WTC11 (cell line): ENCODE data around the gene MPND. TPM values are rescaled to one million over a fixed set of nuclear protein-coding genes. Genes with fewer than 3 reads are reported as not detected.

Experiments used
- ATAC-seq: fragments of 200-7000 bp; cut with Tn5 transposase; 2 replicates; pipeline ENCODE4 v1.10.0; 2021; ENCODE audit warnings: mild to moderate bottlenecking, moderate library complexity
- Bru-seq: library from RNA; stranded (reverse); fragments of 400-500 nt; gene quantifications from one replicate; lab custom pipeline; 2021; lab: Mats Ljungman, UMichigan
- CTCF ChIA-PET: fragments of 300-600 bp; sonication (Branson Sonifier 250); formaldehyde crosslinking; loops from one replicate; lab custom pipeline; 2021; ENCODE audit warnings: antibody characterized with exemption; lab: Charles Lee
- POLR2A ChIA-PET: fragments of 350-600 bp; sonication (Branson Sonifier 250); formaldehyde crosslinking; loops from one replicate; lab custom pipeline; 2021; ENCODE audit warnings: antibody characterized with exemption; lab: Charles Lee
- DNase-seq: peaks from one replicate; pipeline ENCODE4 v3.0.0; 2021; ENCODE audit warnings: low spot score
- H3K27ac Mint-ChIP-seq: 2 replicates; pipeline ENCODE4 v1.8.0; 2021; ENCODE audit warnings: mixed read lengths
- H3K27me3 Mint-ChIP-seq: 2 replicates; pipeline ENCODE4 v1.8.0; 2021; ENCODE audit warnings: low read depth, mild to moderate bottlenecking, moderate library complexity, mixed read lengths
- H3K36me3 Mint-ChIP-seq: 2 replicates; pipeline ENCODE4 v1.8.0; 2021; ENCODE audit warnings: mixed read lengths
- H3K4me1 Mint-ChIP-seq: 2 replicates; pipeline ENCODE4 v1.8.0; 2022; ENCODE audit warnings: mixed read lengths
- H3K4me3 Mint-ChIP-seq: 2 replicates; pipeline ENCODE4 v1.8.0; 2021; ENCODE audit warnings: mild to moderate bottlenecking, moderate library complexity, mixed read lengths
- H3K9me3 Mint-ChIP-seq: 2 replicates; pipeline ENCODE4 v1.8.0; 2021; ENCODE audit warnings: mixed read lengths
- CREM ChIP-seq: sonication (generic); formaldehyde crosslinking; IDR thresholded peaks from 2 replicates; pipeline ENCODE4 v1.8.1; 2022; ENCODE audit warnings: mild to moderate bottlenecking, missing genetic modification reagents, moderate library complexity
- FOXP1 ChIP-seq: sonication (generic); formaldehyde crosslinking; IDR thresholded peaks from 2 replicates; pipeline ENCODE4 v1.8.0; 2022; ENCODE audit warnings: missing genetic modification reagents, mild to moderate bottlenecking, moderate library complexity, borderline replicate concordance
- GABPB1 ChIP-seq: sonication (generic); formaldehyde crosslinking; IDR thresholded peaks from 2 replicates; pipeline ENCODE4 v1.8.1; 2023; ENCODE audit warnings: mild to moderate bottlenecking, missing genetic modification reagents
- KAT7 ChIP-seq: sonication (generic); formaldehyde crosslinking; IDR thresholded peaks from 2 replicates; pipeline ENCODE4 v1.8.1; 2023; ENCODE audit warnings: missing genetic modification reagents, mild to moderate bottlenecking, borderline replicate concordance
- NR1H2 ChIP-seq: sonication (generic); formaldehyde crosslinking; IDR thresholded peaks from 2 replicates; pipeline ENCODE4 v1.9.0; 2021; ENCODE audit warnings: mild to moderate bottlenecking, moderate library complexity, missing genetic modification reagents
- NR2C2 ChIP-seq: sonication (generic); formaldehyde crosslinking; IDR thresholded peaks from 2 replicates; pipeline ENCODE4 v1.8.0; 2022; ENCODE audit warnings: mild to moderate bottlenecking, missing genetic modification reagents
- OVOL2 ChIP-seq: fragments of 250-450 bp; sonication (Bioruptor Pico); IDR thresholded peaks from 2 replicates; pipeline ENCODE4 v1.9.0; 2021; ENCODE audit warnings: mild to moderate bottlenecking, borderline replicate concordance
- SP1 ChIP-seq: sonication (generic); formaldehyde crosslinking; conservative IDR thresholded peaks from 2 replicates; pipeline ENCODE4 v1.8.1; 2022; ENCODE audit warnings: missing genetic modification reagents
- TEAD4 ChIP-seq: sonication (generic); formaldehyde crosslinking; IDR thresholded peaks from 2 replicates; pipeline ENCODE4 v1.8.0; 2022; ENCODE audit warnings: mild to moderate bottlenecking, missing genetic modification reagents
- ZNF423 ChIP-seq: fragments of 250-450 bp; sonication (Bioruptor Pico); IDR thresholded peaks from 2 replicates; pipeline ENCODE4 v2.1.2; 2022; ENCODE audit warnings: mild to moderate bottlenecking, moderate library complexity
- long read RNA-seq, 3 experiments: library from RNA in 1 of 3; library from capped mRNA in 1 of 3; library from polyadenylated mRNA in 1 of 3; unstranded in 2 of 3; stranded (forward) in 1 of 3; transcript quantifications; one replicate each; pipeline ENCODE4 v2.0.0, GENCODE V29; 2021
- total RNA-seq: library from RNA; stranded (reverse); gene quantifications from 3 replicates; pipeline ENCODE4 v1.2.3, GENCODE V29; 2021
- TF ChIP-seq, protein P1 (sequence below): sonication (generic); formaldehyde crosslinking; IDR thresholded peaks from 2 replicates; pipeline ENCODE4 v1.8.0; 2023; ENCODE audit warnings: mild to moderate bottlenecking, missing genetic modification reagents
- TF ChIP-seq, protein P2 (sequence below): sonication (generic); formaldehyde crosslinking; IDR thresholded peaks from 2 replicates; pipeline ENCODE4 v1.8.1; 2022; ENCODE audit warnings: mild to moderate bottlenecking, moderate library complexity, missing genetic modification reagents
- TF ChIP-seq, protein P3 (sequence below): sonication (generic); formaldehyde crosslinking; IDR thresholded peaks from 2 replicates; pipeline ENCODE4 v1.8.1; 2023; ENCODE audit warnings: mild to moderate bottlenecking, missing genetic modification reagents, moderate library complexity
- TF ChIP-seq, protein P4 (sequence below): sonication (generic); formaldehyde crosslinking; conservative IDR thresholded peaks from 2 replicates; pipeline ENCODE4 v1.8.1; 2023; ENCODE audit warnings: mild to moderate bottlenecking, low read depth, missing genetic modification reagents, moderate library complexity
- TF ChIP-seq, protein P5 (sequence below): sonication (generic); formaldehyde crosslinking; IDR thresholded peaks from 2 replicates; pipeline ENCODE4 v1.8.1; 2023; ENCODE audit warnings: mild to moderate bottlenecking, moderate library complexity, missing genetic modification reagents

MPND gene, protein sequence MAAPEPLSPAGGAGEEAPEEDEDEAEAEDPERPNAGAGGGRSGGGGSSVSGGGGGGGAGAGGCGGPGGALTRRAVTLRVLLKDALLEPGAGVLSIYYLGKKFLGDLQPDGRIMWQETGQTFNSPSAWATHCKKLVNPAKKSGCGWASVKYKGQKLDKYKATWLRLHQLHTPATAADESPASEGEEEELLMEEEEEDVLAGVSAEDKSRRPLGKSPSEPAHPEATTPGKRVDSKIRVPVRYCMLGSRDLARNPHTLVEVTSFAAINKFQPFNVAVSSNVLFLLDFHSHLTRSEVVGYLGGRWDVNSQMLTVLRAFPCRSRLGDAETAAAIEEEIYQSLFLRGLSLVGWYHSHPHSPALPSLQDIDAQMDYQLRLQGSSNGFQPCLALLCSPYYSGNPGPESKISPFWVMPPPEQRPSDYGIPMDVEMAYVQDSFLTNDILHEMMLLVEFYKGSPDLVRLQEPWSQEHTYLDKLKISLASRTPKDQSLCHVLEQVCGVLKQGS
- 28.3 to 37.7 TPM (median 37.4 TPM) in 3 replicates for total RNA-seq
- percentile 47 among the genes with signal in this experiment for Bru-seq, nascent RNA
- long read RNA-seq, experiment 1, transcript MPND-207 (13 exons, 1,611 nt), result major isoform, 23 of 52 reads
- long read RNA-seq, experiment 1, partial matches to known transcripts, result 14 of 52 reads
- long read RNA-seq, experiment 1, other reads (novel, unspliced or antisense), result 9 of 52 reads
- long read RNA-seq, experiment 2, transcript MPND-207 (13 exons, 1,611 nt), result major isoform, 5 of 49 reads
- long read RNA-seq, experiment 2, partial matches to known transcripts, result 34 of 49 reads
- long read RNA-seq, experiment 2, other reads (novel, unspliced or antisense), result 3 of 49 reads
- long read RNA-seq, experiment 3, partial matches to known transcripts, result 1 of 1 reads
- long read RNA-seq, experiment 3, other reads (novel, unspliced or antisense), result 0 of 1 reads

DNA sequence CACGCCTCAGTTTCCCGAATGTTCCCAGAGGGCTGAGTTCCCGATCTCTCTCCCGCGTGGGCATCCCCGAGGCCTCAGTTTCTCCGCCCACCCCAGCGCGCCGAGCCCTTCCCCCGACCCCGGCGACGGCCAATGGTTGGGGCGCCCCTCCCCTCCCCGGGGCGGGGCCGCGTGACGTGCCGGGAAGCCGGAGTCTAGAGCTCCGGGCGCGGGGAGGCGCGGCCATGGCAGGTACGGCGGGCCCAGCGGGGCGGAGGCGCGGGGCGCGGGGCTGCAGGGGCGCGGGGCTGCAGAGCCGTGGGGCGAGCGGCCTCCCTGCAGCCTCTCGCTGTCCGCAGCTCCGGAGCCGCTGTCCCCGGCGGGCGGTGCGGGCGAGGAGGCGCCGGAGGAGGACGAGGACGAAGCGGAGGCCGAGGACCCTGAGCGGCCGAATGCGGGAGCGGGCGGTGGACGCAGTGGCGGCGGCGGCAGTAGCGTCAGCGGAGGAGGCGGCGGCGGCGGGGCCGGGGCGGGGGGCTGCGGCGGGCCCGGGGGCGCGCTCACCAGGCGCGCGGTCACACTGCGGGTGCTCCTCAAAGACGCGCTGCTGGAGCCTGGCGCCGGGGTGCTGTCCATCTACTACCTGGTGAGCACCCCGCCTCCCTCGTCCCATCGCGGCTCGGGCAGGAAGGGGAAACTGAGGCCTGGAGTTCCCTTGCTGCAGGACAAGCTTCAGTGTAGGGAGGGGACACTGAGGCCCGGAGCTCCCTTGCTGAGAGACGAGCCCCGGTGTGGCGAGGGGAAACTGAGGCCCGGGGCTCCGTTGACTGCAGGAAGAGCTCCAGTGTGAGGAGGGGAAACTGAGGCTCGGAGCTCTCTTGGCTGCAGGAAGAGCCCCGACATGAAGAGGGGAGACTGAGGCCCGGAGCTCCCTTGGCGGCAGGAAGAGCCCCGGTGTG is at the start of gene MPND:
Gene MPND, plus strand, starts transcription at position 193 of the 938 bp plus-strand sequence. Its CDS starts 32 bp downstream, at position 225.
- Mint-ChIP-seq H3K36me3 (peaks cover 18% of the 10 kb centered on the region), H3K9me3 (no peaks in the 10 kb centered on the region), H3K27me3 (peaks cover 12% of the 10 kb centered on the region), H3K27ac (peak within 1 kb of the TSS; percentile 98), H3K4me3 (peak within 1 kb of the TSS; percentile 85), H3K4me1 (peaks cover 9% of the 10 kb centered on the region)
- peak; percentile 89 for DNase-seq
- CTCF ChIA-PET, result interaction anchor here (0.5 to 5.7 kb wide), 21 partner anchors 9 to 414 kb away, joined by 3 to 111 read pairs (median 6); partner anchors contain the start of genes FSD1, PLIN5, SH3GL1 and SHD
- POLR2A ChIA-PET, result interaction anchor here (0.5 to 2.2 kb wide), 19 partner anchors 9 to 97 kb away, joined by 3 to 17 read pairs (median 6); partner anchors contain the start of genes CHAF1A, FSD1, SH3GL1 and YJU2
- TF ChIP-seq, protein P1, sequence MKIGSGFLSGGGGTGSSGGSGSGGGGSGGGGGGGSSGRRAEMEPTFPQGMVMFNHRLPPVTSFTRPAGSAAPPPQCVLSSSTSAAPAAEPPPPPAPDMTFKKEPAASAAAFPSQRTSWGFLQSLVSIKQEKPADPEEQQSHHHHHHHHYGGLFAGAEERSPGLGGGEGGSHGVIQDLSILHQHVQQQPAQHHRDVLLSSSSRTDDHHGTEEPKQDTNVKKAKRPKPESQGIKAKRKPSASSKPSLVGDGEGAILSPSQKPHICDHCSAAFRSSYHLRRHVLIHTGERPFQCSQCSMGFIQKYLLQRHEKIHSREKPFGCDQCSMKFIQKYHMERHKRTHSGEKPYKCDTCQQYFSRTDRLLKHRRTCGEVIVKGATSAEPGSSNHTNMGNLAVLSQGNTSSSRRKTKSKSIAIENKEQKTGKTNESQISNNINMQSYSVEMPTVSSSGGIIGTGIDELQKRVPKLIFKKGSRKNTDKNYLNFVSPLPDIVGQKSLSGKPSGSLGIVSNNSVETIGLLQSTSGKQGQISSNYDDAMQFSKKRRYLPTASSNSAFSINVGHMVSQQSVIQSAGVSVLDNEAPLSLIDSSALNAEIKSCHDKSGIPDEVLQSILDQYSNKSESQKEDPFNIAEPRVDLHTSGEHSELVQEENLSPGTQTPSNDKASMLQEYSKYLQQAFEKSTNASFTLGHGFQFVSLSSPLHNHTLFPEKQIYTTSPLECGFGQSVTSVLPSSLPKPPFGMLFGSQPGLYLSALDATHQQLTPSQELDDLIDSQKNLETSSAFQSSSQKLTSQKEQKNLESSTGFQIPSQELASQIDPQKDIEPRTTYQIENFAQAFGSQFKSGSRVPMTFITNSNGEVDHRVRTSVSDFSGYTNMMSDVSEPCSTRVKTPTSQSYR (CRISPR knock-in tag), result no peak
- TF ChIP-seq CREM (0 out of 2 replicates have a peak, but pooled peaks have one; percentile 9), FOXP1 (CRISPR knock-in tag) (peak; percentile 39; the same call in 1 of the 2 replicates), NR1H2 (CRISPR knock-in tag) (no peak), GABPB1 (CRISPR knock-in tag) (0 out of 2 replicates have a peak, but pooled peaks have one; percentile 8), OVOL2 (CRISPR knock-in tag) (no peak), NR2C2 (no peak), KAT7 (no peak), TEAD4 (CRISPR knock-in tag) (no peak), ZNF423 (CRISPR knock-in tag) (no peak), SP1 (CRISPR knock-in tag) (peak; percentile 95)
- TF ChIP-seq, protein P2, sequence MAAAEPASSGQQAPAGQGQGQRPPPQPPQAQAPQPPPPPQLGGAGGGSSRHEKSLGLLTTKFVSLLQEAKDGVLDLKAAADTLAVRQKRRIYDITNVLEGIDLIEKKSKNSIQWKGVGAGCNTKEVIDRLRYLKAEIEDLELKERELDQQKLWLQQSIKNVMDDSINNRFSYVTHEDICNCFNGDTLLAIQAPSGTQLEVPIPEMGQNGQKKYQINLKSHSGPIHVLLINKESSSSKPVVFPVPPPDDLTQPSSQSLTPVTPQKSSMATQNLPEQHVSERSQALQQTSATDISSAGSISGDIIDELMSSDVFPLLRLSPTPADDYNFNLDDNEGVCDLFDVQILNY (CRISPR knock-in tag), result 0 out of 2 replicates have a peak, but pooled peaks have one; percentile 25
- TF ChIP-seq, protein P3, sequence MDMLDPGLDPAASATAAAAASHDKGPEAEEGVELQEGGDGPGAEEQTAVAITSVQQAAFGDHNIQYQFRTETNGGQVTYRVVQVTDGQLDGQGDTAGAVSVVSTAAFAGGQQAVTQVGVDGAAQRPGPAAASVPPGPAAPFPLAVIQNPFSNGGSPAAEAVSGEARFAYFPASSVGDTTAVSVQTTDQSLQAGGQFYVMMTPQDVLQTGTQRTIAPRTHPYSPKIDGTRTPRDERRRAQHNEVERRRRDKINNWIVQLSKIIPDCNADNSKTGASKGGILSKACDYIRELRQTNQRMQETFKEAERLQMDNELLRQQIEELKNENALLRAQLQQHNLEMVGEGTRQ (CRISPR knock-in tag), result peak; percentile 69
- TF ChIP-seq, protein P4, sequence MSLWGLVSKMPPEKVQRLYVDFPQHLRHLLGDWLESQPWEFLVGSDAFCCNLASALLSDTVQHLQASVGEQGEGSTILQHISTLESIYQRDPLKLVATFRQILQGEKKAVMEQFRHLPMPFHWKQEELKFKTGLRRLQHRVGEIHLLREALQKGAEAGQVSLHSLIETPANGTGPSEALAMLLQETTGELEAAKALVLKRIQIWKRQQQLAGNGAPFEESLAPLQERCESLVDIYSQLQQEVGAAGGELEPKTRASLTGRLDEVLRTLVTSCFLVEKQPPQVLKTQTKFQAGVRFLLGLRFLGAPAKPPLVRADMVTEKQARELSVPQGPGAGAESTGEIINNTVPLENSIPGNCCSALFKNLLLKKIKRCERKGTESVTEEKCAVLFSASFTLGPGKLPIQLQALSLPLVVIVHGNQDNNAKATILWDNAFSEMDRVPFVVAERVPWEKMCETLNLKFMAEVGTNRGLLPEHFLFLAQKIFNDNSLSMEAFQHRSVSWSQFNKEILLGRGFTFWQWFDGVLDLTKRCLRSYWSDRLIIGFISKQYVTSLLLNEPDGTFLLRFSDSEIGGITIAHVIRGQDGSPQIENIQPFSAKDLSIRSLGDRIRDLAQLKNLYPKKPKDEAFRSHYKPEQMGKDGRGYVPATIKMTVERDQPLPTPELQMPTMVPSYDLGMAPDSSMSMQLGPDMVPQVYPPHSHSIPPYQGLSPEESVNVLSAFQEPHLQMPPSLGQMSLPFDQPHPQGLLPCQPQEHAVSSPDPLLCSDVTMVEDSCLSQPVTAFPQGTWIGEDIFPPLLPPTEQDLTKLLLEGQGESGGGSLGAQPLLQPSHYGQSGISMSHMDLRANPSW (CRISPR knock-in tag), result no peak
- TF ChIP-seq, protein P5, sequence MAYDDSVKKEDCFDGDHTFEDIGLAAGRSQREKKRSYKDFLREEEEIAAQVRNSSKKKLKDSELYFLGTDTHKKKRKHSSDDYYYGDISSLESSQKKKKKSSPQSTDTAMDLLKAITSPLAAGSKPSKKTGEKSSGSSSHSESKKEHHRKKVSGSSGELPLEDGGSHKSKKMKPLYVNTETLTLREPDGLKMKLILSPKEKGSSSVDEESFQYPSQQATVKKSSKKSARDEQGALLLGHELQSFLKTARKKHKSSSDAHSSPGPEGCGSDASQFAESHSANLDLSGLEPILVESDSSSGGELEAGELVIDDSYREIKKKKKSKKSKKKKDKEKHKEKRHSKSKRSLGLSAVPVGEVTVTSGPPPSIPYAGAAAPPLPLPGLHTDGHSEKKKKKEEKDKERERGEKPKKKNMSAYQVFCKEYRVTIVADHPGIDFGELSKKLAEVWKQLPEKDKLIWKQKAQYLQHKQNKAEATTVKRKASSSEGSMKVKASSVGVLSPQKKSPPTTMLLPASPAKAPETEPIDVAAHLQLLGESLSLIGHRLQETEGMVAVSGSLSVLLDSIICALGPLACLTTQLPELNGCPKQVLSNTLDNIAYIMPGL (CRISPR knock-in tag), result no peak; the same call in 1 of the 2 replicates
- ATAC-seq, result peak; percentile 50
